HepG2 (cell line): ENCODE data around the gene PAPSS2. TPM values are rescaled to one million over a fixed set of nuclear protein-coding genes. Genes with fewer than 3 reads are reported as not detected.

Experiments used
- CEBPB ChIP-seq: IDR thresholded peaks from 2 replicates; pipeline ENCODE4 v1.6.1; 2011; ENCODE audit warnings: low read depth, low read length, improper control_type of control experiment, borderline replicate concordance
- CEBPG ChIP-seq: IDR thresholded peaks from 2 replicates; pipeline ENCODE4 v1.6.1; 2016
- FOXA3 ChIP-seq: IDR thresholded peaks from 2 replicates; pipeline ENCODE4 v1.6.1; 2016; ENCODE audit warnings: missing genetic modification reagents, missing compliant biosample characterization
- GRHL1 ChIP-seq: sonication (generic); formaldehyde crosslinking; conservative IDR thresholded peaks from 2 replicates; pipeline ENCODE4 v1.8.0; 2022; ENCODE audit warnings: missing genetic modification reagents
- KDM6A ChIP-seq: IDR thresholded peaks from 2 replicates; pipeline ENCODE4 v1.6.1; 2016; ENCODE audit warnings: low read depth
- KLF16 ChIP-seq, 2 experiments: sonication (generic) in 1 of 2; formaldehyde crosslinking in 1 of 2; IDR thresholded peaks; 2 replicates each; pipeline versions ENCODE4 v1.6.1 to v1.8.0; 2016 to 2023; ENCODE audit warnings: missing genetic modification reagents in 2 of 2, missing compliant biosample characterization in 1 of 2
- NBN ChIP-seq: fragments of 450-650 bp; conservative IDR thresholded peaks from 2 replicates; pipeline ENCODE4 v1.6.1; 2017
- NFIB ChIP-seq: sonication (generic); formaldehyde crosslinking; IDR thresholded peaks from 2 replicates; pipeline ENCODE4 v1.9.0; 2021; ENCODE audit warnings: missing genetic modification reagents, mild to moderate bottlenecking, borderline replicate concordance
- PHF20 ChIP-seq: sonication (generic); formaldehyde crosslinking; IDR thresholded peaks from 2 replicates; pipeline ENCODE4 v1.5.0; 2020; ENCODE audit warnings: mild to moderate bottlenecking, missing genetic modification reagents
- SIX1 ChIP-seq: sonication (generic); formaldehyde crosslinking; IDR thresholded peaks from 2 replicates; pipeline ENCODE4 v1.4.0; 2020; ENCODE audit warnings: missing genetic modification reagents, borderline replicate concordance
- SRSF1 ChIP-seq: fragments of 200-400 bp; formaldehyde crosslinking; optimal IDR thresholded peaks from 2 replicates; pipeline ENCODE3; 2017; ENCODE audit warnings: mild to moderate bottlenecking, low read depth, low read length, moderate library complexity
- UBTF ChIP-seq: sonication (generic); formaldehyde crosslinking; IDR thresholded peaks from 2 replicates; pipeline ENCODE4 v1.4.0; 2020; ENCODE audit warnings: mild to moderate bottlenecking, missing genetic modification reagents
- YEATS2 ChIP-seq: sonication (generic); formaldehyde crosslinking; IDR thresholded peaks from 2 replicates; pipeline ENCODE4 v1.4.0; 2020; ENCODE audit warnings: missing genetic modification reagents, borderline replicate concordance
- ZBTB42 ChIP-seq: sonication (generic); formaldehyde crosslinking; IDR thresholded peaks from 2 replicates; pipeline ENCODE4 v1.5.0; 2020; ENCODE audit warnings: mild to moderate bottlenecking, missing genetic modification reagents
- ZMYM2 ChIP-seq: sonication (generic); formaldehyde crosslinking; IDR thresholded peaks from 2 replicates; pipeline ENCODE4 v1.8.0; 2022; ENCODE audit warnings: mild to moderate bottlenecking, missing genetic modification reagents
- ZNF33B ChIP-seq: sonication (generic); formaldehyde crosslinking; IDR thresholded peaks from 2 replicates; pipeline ENCODE4 v1.5.1; 2020; ENCODE audit warnings: mild to moderate bottlenecking, missing genetic modification reagents
- polyA plus RNA-seq, 8 experiments: library from polyadenylated mRNA; depleted of rRNA in 3 of 8; stranded (reverse) in 7 of 8; unstranded in 1 of 8; fragments of >200 nt; fragmentation: Illumina TruSeq in 4 of 8; extraction: Trizol in 4 of 8; gene quantifications; 2 replicates each; pipeline versions ENCODE4 v1.2.1 to v1.2.3, GENCODE V29; 2011 to 2016; ENCODE audit warnings: low read depth in 4 of 8, missing spikeins in 1 of 8, mixed read lengths in 1 of 8; ENCODE audit not compliant: insufficient read depth in 1 of 8
- total RNA-seq, 5 experiments: library from RNA; depleted of rRNA; stranded (reverse); fragments of >200 nt; fragmentation: Illumina TruSeq; extraction: Trizol; gene quantifications; 2 replicates each; pipeline ENCODE4 v1.2.3, GENCODE V29; 2016; ENCODE audit warnings: low read depth in 1 of 5
- TF ChIP-seq, protein P1 (sequence below): sonication (generic); formaldehyde crosslinking; IDR thresholded peaks from 2 replicates; pipeline ENCODE4 v1.4.0; 2020; ENCODE audit warnings: missing genetic modification reagents, borderline replicate concordance
- TF ChIP-seq, protein P2 (sequence below): sonication (generic); formaldehyde crosslinking; IDR thresholded peaks from 2 replicates; pipeline ENCODE4 v1.4.0; 2020; ENCODE audit warnings: low read depth, mild to moderate bottlenecking, missing genetic modification reagents
- TF ChIP-seq, protein P3 (sequence below): sonication (generic); formaldehyde crosslinking; IDR thresholded peaks from 2 replicates; pipeline ENCODE4 v1.4.0; 2020; ENCODE audit warnings: missing genetic modification reagents

Gene PAPSS2
- total and polyA plus RNA-seq, 2 of the 13 experiments (the other 11 are each of a cell fraction or from before 2014, with no cell fraction given), result 0.11 to 0.12 TPM

GRCh38 chr10:87761892-87762291 lies 102.2 kb downstream of the PAPSS2 start (continued):
- peak; percentile 22; the same call in 1 of the 2 replicates for TF ChIP-seq SIX1 (CRISPR knock-in tag)
- TF ChIP-seq ZNF33B (CRISPR knock-in tag), result no peak
- no peak for TF ChIP-seq UBTF (CRISPR knock-in tag)
- TF ChIP-seq, protein P1, sequence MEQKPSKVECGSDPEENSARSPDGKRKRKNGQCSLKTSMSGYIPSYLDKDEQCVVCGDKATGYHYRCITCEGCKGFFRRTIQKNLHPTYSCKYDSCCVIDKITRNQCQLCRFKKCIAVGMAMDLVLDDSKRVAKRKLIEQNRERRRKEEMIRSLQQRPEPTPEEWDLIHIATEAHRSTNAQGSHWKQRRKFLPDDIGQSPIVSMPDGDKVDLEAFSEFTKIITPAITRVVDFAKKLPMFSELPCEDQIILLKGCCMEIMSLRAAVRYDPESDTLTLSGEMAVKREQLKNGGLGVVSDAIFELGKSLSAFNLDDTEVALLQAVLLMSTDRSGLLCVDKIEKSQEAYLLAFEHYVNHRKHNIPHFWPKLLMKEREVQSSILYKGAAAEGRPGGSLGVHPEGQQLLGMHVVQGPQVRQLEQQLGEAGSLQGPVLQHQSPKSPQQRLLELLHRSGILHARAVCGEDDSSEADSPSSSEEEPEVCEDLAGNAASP (CRISPR knock-in tag), result peak; percentile 37; the same call in 1 of the 2 replicates
- no peak for TF ChIP-seq YEATS2 (CRISPR knock-in tag)
- TF ChIP-seq KLF16 (CRISPR knock-in tag; IDR thresholded peaks at IDR 0.05), result no peak
- TF ChIP-seq, protein P2, sequence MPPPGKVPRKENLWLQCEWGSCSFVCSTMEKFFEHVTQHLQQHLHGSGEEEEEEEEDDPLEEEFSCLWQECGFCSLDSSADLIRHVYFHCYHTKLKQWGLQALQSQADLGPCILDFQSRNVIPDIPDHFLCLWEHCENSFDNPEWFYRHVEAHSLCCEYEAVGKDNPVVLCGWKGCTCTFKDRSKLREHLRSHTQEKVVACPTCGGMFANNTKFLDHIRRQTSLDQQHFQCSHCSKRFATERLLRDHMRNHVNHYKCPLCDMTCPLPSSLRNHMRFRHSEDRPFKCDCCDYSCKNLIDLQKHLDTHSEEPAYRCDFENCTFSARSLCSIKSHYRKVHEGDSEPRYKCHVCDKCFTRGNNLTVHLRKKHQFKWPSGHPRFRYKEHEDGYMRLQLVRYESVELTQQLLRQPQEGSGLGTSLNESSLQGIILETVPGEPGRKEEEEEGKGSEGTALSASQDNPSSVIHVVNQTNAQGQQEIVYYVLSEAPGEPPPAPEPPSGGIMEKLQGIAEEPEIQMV (CRISPR knock-in tag), result no peak
- TF ChIP-seq SRSF1, result no peak
- TF ChIP-seq NFIB, result no peak
- TF ChIP-seq PHF20 (CRISPR knock-in tag), result no peak
- no peak for TF ChIP-seq NBN
- TF ChIP-seq GRHL1 (CRISPR knock-in tag), result no peak
- no peak for TF ChIP-seq CEBPG (CRISPR knock-in tag)
- 0 out of 2 replicates have a peak, but pooled peaks have one; percentile 7 for TF ChIP-seq FOXA3 (CRISPR knock-in tag)
- no peak for TF ChIP-seq ZMYM2 (CRISPR knock-in tag)
- no peak for TF ChIP-seq ZBTB42 (CRISPR knock-in tag)
- TF ChIP-seq, protein P3, sequence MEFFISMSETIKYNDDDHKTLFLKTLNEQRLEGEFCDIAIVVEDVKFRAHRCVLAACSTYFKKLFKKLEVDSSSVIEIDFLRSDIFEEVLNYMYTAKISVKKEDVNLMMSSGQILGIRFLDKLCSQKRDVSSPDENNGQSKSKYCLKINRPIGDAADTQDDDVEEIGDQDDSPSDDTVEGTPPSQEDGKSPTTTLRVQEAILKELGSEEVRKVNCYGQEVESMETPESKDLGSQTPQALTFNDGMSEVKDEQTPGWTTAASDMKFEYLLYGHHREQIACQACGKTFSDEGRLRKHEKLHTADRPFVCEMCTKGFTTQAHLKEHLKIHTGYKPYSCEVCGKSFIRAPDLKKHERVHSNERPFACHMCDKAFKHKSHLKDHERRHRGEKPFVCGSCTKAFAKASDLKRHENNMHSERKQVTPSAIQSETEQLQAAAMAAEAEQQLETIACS, result no peak
- no peak for TF ChIP-seq CEBPB
- no peak for TF ChIP-seq KDM6A
